Activated CD4-positive, CD25-positive, alpha-beta regulatory T cell (primary cell): Measurements from ENCODE around the gene SUGCT.

Source experiments
- DNase-seq, 4 experiments: peaks; one replicate each; lab custom pipeline; 2025; lab: John Stamatoyannopoulos, UW

SUGCT gene

GRCh38 chr7:40780460-40780859 is 645.7 kb downstream of the SUGCT start:
- DNase-seq = no peak

GRCh38 chr7:40782836-40783235 is 648.0 kb downstream of the SUGCT start:
- no peak for DNase-seq

- no peak for DNase-seq
These were observed 649.4 kb downstream of the SUGCT start for GRCh38 chr7:40784176-40784575.

GRCh38 chr7:40786909-40787308 is 652.1 kb downstream of the SUGCT start:
- no peak for DNase-seq

- DNase-seq = no peak
These were observed 658.3 kb downstream of the SUGCT start for GRCh38 chr7:40793132-40793531.

- DNase-seq = no peak
These were observed 660.8 kb downstream of the SUGCT start for GRCh38 chr7:40795607-40796006.

GRCh38 chr7:40796723-40797122 is 661.9 kb downstream of the SUGCT start:
- no peak for DNase-seq

- no peak for DNase-seq
These were observed 663.8 kb downstream of the SUGCT start for GRCh38 chr7:40798613-40799012.

GRCh38 chr7:40799493-40800403 is 664.9 kb downstream of the SUGCT start:
- DNase-seq = no peak

GRCh38 chr7:40800771-40801170 is 666.0 kb downstream of the SUGCT start:
- DNase-seq = no peak

GRCh38 chr7:40802497-40802896 is 667.7 kb downstream of the SUGCT start:
- DNase-seq = no peak

GRCh38 chr7:40804477-40805215 is 669.8 kb downstream of the SUGCT start:
- DNase-seq = no peak

GRCh38 chr7:40805361-40805760 is 670.6 kb downstream of the SUGCT start:
- DNase-seq = no peak

GRCh38 chr7:40808378-40808942 is 673.7 kb downstream of the SUGCT start:
- no peak for DNase-seq

GRCh38 chr7:40810274-40810673 is 675.5 kb downstream of the SUGCT start:
- DNase-seq = no peak

GRCh38 chr7:40811666-40812065 is 676.9 kb downstream of the SUGCT start:
- DNase-seq = no peak

GRCh38 chr7:40815022-40815421 is 680.2 kb downstream of the SUGCT start:
- no peak for DNase-seq

GRCh38 chr7:40815512-40815911 is 680.7 kb downstream of the SUGCT start:
- no peak for DNase-seq

- no peak for DNase-seq
These were observed 688.1 kb downstream of the SUGCT start for GRCh38 chr7:40822861-40823260.

GRCh38 chr7:40824461-40824860 is 689.7 kb downstream of the SUGCT start:
- DNase-seq = no peak

- no peak for DNase-seq
These were observed 691.8 kb downstream of the SUGCT start for GRCh38 chr7:40826411-40827221.
